ENCODE results near the gene TMED7. TPM values are rescaled to one million over a fixed set of nuclear protein-coding genes. Genes with fewer than 3 reads are reported as not detected.
"Not testable (repeated sequence)": the region's sequence is repeated elsewhere in the genome, so short reads cannot be mapped to it uniquely, and the experiment has no call there.

The TMED7 gene
- total RNA-seq, 2 donors from 2014 or later: 40.5 to 51.4 TPM

DNA sequence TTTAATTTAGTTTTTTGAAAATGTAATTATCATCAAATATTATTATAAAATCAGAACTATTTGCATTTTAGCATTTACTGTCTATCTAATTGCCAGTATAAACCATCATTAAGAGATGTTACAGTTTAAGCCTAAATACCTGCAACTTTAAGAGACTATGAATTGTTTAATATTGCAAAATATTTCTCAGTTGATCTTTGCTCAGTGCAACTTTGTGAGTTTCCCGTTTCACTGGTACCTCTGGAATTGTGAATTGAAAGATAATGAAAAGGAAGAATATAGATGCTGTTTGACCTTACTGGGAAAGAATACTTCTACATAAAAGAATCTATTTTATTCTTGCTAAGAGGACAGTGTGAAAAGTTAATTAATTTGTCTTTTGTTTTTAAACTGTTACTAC, 30.2 kb upstream of the TMED7 start:
- TF ChIP-seq, protein P1, sequence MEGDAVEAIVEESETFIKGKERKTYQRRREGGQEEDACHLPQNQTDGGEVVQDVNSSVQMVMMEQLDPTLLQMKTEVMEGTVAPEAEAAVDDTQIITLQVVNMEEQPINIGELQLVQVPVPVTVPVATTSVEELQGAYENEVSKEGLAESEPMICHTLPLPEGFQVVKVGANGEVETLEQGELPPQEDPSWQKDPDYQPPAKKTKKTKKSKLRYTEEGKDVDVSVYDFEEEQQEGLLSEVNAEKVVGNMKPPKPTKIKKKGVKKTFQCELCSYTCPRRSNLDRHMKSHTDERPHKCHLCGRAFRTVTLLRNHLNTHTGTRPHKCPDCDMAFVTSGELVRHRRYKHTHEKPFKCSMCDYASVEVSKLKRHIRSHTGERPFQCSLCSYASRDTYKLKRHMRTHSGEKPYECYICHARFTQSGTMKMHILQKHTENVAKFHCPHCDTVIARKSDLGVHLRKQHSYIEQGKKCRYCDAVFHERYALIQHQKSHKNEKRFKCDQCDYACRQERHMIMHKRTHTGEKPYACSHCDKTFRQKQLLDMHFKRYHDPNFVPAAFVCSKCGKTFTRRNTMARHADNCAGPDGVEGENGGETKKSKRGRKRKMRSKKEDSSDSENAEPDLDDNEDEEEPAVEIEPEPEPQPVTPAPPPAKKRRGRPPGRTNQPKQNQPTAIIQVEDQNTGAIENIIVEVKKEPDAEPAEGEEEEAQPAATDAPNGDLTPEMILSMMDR (IDR thresholded peaks at IDR 0.05): no peak
- no peak for TF ChIP-seq POLR2A (IDR thresholded peaks at IDR 0.05)
- Histone ChIP-seq H3K9me3 (no peaks in the 10 kb centered on the region), H3K36me3 (replicated peaks in 1 of 2; ENCODE audit: insufficient read depth in 1 of 2, low read depth in 2 of 2) (no peaks in the 10 kb centered on the region), H3K27ac (no peak overlapping the region), H3K4me1 (no peaks in the 10 kb centered on the region), H3K27me3 (no peaks in the 10 kb centered on the region), H3K4me3 (no peak overlapping the region)
- WGBS, 2 donors: 34 to 57% methylated on average over 1 of the region's 1 CpG
- intact Hi-C loops (cut with DNase I): no loop called here
- no peak for ATAC-seq
- no peak for DNase-seq

DNA sequence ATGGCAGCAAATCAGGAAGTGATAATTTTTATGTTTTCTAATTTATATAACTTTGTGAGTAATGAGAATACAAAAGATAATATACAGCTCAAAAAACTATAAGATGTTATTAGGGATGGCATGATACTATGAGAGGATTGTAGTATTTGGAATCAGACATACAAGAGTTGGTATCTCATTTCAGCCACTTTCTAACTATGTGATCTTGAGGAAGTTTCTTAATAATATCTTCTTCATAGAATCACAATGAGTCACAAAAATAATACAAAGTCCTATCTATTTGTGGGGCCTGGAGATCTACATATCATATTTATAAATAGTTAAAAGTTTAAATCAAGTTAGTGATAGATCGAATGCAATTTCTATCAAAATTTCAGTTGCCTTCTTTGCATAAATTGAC, 23.7 kb upstream of the TMED7 start:
- ATAC-seq: no peak
- no peaks in the 10 kb centered on the region for H3K9me3 ChIP-seq
- H3K36me3 ChIP-seq (replicated peaks in 1 of 2; ENCODE audit: insufficient read depth in 1 of 2, low read depth in 2 of 2): no peaks in the 10 kb centered on the region
- no peaks in the 10 kb centered on the region for H3K27me3 ChIP-seq
- intact Hi-C loops (cut with DNase I): no loop called here
- no peak overlapping the region for H3K27ac ChIP-seq
- no peak overlapping the region for H3K4me3 ChIP-seq
- TF ChIP-seq, protein P1 (IDR thresholded peaks at IDR 0.05): no peak
- no peak for TF ChIP-seq POLR2A (IDR thresholded peaks at IDR 0.05)
- DNase-seq: no peak
- 92 to 93% methylated on average over 1 of the region's 1 CpG for WGBS, 2 donors
- H3K4me1 ChIP-seq: no peaks in the 10 kb centered on the region

DNA sequence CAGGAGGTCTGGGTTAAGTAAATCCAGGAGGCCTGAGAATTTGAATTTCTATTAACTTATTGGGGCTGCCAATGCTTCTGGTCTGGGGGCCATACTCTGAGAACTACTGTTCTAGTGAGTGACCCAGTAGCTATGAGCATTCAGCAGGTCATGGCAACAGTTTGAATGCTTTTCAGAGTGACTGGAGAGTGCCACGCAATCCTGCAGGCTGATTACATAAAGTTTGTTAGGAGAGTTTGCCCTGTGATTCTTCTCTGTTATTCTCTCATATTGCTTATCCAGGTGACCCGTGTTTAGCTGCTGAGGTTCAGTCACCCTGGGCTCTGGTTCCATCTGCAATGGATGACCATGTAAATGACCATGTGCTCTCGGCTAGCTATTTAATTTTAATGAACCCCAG, 22.2 kb upstream of the TMED7 start:
- Histone ChIP-seq H3K4me3 (no peak overlapping the region), H3K36me3 (replicated peaks in 1 of 2; ENCODE audit: insufficient read depth in 1 of 2, low read depth in 2 of 2) (no peaks in the 10 kb centered on the region), H3K27me3 (no peaks in the 10 kb centered on the region), H3K4me1 (no peaks in the 10 kb centered on the region), H3K27ac (no peak overlapping the region), H3K9me3 (no peaks in the 10 kb centered on the region)
- TF ChIP-seq POLR2A (IDR thresholded peaks at IDR 0.05): no peak
- TF ChIP-seq, protein P1 (IDR thresholded peaks at IDR 0.05): no peak
- no peak for ATAC-seq
- intact Hi-C loops (cut with DNase I): no loop called here
- DNase-seq: no peak
- WGBS, 2 donors: 19 to 37% methylated on average over 3 of the region's 3 CpGs

DNA sequence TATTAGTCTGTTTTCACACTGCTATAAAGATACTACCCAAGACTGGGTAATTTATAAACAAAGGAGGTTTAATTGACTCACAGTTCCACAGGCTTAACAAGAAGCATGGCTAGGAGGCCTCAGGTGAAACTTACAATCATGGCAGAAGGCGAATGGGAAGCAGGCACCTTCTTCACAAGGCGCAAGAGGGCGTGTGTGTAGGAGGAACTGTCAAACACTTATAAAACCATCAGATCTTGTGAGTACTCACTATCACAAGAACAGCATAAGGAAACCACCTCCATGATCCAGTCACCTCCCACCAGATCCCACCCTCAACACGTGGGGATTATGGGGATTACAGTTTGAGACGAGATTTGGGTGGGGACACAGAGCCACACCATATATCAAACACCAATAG, 19.6 kb upstream of the TMED7 start:
- ATAC-seq, H3K4me1 ChIP-seq: not testable (repeated sequence)

DNA sequence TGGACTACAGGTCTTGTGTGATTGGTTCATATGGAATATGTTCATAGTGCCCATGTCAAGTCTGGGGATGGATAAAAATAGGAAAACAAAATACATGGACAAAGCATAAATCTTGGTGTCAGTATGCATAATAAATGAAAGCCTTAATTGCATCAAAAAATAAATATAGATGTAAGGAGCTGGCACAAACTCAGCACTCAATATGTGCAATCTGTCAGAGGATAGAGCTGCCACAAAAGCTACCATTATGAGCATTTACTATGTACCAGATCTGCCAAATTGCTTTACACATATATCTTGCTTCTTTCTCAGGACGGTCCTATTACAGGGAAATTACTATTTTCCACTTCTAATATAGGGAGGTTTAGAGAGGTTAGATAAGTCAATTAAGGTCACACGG, 18.2 kb upstream of the TMED7 start:
- TF ChIP-seq, protein P1 (IDR thresholded peaks at IDR 0.05): no peak
- TF ChIP-seq POLR2A (IDR thresholded peaks at IDR 0.05): no peak

More for the DNA sequence above, 19.6 kb upstream of the TMED7 start:
- H3K4me3 ChIP-seq; intact Hi-C loops (cut with DNase I); H3K9me3 ChIP-seq; H3K27me3 ChIP-seq; DNase-seq; H3K27ac ChIP-seq; H3K36me3 ChIP-seq (replicated peaks in 1 of 2; ENCODE audit: insufficient read depth in 1 of 2, low read depth in 2 of 2): not testable (repeated sequence)
- 74 to 77% methylated on average over 5 of the region's 5 CpGs for WGBS, 2 donors

More for the DNA sequence above, 18.2 kb upstream of the TMED7 start:
- H3K4me1 ChIP-seq: peaks cover 8% of the 10 kb centered on the region
- H3K9me3 ChIP-seq: no peaks in the 10 kb centered on the region
- ATAC-seq (no peak), DNase-seq (no peak)
- 67 to 68% methylated on average over 2 of the region's 2 CpGs for WGBS, 2 donors
- no peak overlapping the region for H3K4me3 ChIP-seq
- no peaks in the 10 kb centered on the region for H3K36me3 ChIP-seq (replicated peaks in 1 of 2; ENCODE audit: insufficient read depth in 1 of 2, low read depth in 2 of 2)
- no peak overlapping the region for H3K27ac ChIP-seq
- H3K27me3 ChIP-seq: no peaks in the 10 kb centered on the region
- intact Hi-C loops (cut with DNase I): no loop called here
